ENCODE data around the gene ANXA8L1.
"Not testable (repeated sequence)": the region's sequence is repeated elsewhere in the genome, so short reads cannot be mapped to it uniquely, and the experiment has no call there.

GRCh38 chr10:46415291-46415690 lies 39.7 kb downstream of the ANXA8L1 start:
- not testable (repeated sequence) for TF ChIP-seq CTCF (conservative IDR thresholded peaks at IDR 0.05 in 1 of 2, IDR thresholded peaks at IDR 0.05 in 1 of 2; ENCODE audit: low read depth in 1 of 2, low read length in 2 of 2); EZH2 (IDR thresholded peaks at IDR 0.05; ENCODE audit: low read length, missing control alignments)
